Measurements from ENCODE around the gene METTL8.
A peak's percentile ranks its signal among the peaks of the same experiment; 100 is the strongest.
"Not testable (repeated sequence)": the region's sequence is repeated elsewhere in the genome, so short reads cannot be mapped to it uniquely, and the experiment has no call there.

METTL8 gene

GRCh38 chr2:171394164-171394740, 39.5 kb downstream of the METTL8 start:
- no peak for DNase-seq

GRCh38 chr2:171393487-171393886, 40.3 kb downstream of the METTL8 start:
- DNase-seq, result no peak

- no peak for DNase-seq
Observed at GRCh38 chr2:171391532-171391931, 42.3 kb downstream of the METTL8 start.

- DNase-seq, result peak; percentile 38
Observed at GRCh38 chr2:171390941-171391516, 42.8 kb downstream of the METTL8 start.

- no peak for DNase-seq
Observed at GRCh38 chr2:171389780-171390179, 44.0 kb downstream of the METTL8 start.

GRCh38 chr2:171389325-171389724, 44.5 kb downstream of the METTL8 start:
- DNase-seq, result no peak

- DNase-seq, result no peak
Observed at GRCh38 chr2:171387052-171387451, 46.7 kb downstream of the METTL8 start.

GRCh38 chr2:171386627-171387026, 47.2 kb downstream of the METTL8 start:
- DNase-seq, result no peak

- DNase-seq, result no peak
Observed at GRCh38 chr2:171383134-171383533, 50.7 kb downstream of the METTL8 start.

GRCh38 chr2:171382175-171382574, 51.6 kb downstream of the METTL8 start:
- DNase-seq, result not testable (repeated sequence)

- DNase-seq, result not testable (repeated sequence)
Observed at GRCh38 chr2:171377852-171378251, 55.9 kb downstream of the METTL8 start.

- no peak for DNase-seq
Observed at GRCh38 chr2:171367692-171368091, 66.1 kb downstream of the METTL8 start.

- DNase-seq, result no peak
Observed at GRCh38 chr2:171365778-171366177, 68.0 kb downstream of the METTL8 start.

GRCh38 chr2:171365232-171365631, 68.6 kb downstream of the METTL8 start:
- no peak for DNase-seq

- DNase-seq, result no peak
Observed at GRCh38 chr2:171362396-171362795, 71.4 kb downstream of the METTL8 start.

GRCh38 chr2:171360905-171361304, 72.9 kb downstream of the METTL8 start:
- no peak for DNase-seq

GRCh38 chr2:171353746-171354145, 80.0 kb downstream of the METTL8 start:
- DNase-seq, result not testable (repeated sequence)

GRCh38 chr2:171348056-171348455, 85.7 kb downstream of the METTL8 start:
- no peak for DNase-seq

- peak; percentile 32 for DNase-seq
Observed at GRCh38 chr2:171347591-171348032, 86.2 kb downstream of the METTL8 start.

GRCh38 chr2:171346723-171347557, 86.8 kb downstream of the METTL8 start:
- no peak for DNase-seq

GRCh38 chr2:171345971-171346722, 87.6 kb downstream of the METTL8 start:
- DNase-seq, result no peak

GRCh38 chr2:171344182-171344581, 89.6 kb downstream of the METTL8 start:
- DNase-seq, result no peak

- DNase-seq, result no peak
Observed at GRCh38 chr2:171342067-171342413, 91.8 kb downstream of the METTL8 start.
